ENCODE data around the gene BCR.

GRCh38 chr22:23288301-23289129 lies 108.2 kb downstream of the BCR start:
- TF ChIP-seq CTCF (IDR thresholded peaks at IDR 0.05) = no peak
- no peak for TF ChIP-seq POLR2AphosphoS5 (IDR thresholded peaks at IDR 0.05)

Data from upper lobe of left lung (tissue), 4 donors.